IMR-90 (cell line): ENCODE data around the gene NAMPT. TPM values are rescaled to one million over a fixed set of nuclear protein-coding genes. Genes with fewer than 3 reads are reported as not detected.

Experiments
- ATAC-seq: fragments of 200-7000 bp; cut with Tn5 transposase; 2 replicates; pipeline ENCODE4 v1.9.1; 2020; ENCODE audit warnings: low read depth, mild to moderate bottlenecking, moderate library complexity
- BruUV-seq: library from RNA; stranded (reverse); fragments of 400-500 nt; replicated peaks from 2 replicates; lab custom pipeline; 2021; lab: Mats Ljungman, UMichigan
- CTCF ChIA-PET: fragments of 300-600 bp; formaldehyde crosslinking; extraction: SDS; loops from one replicate; lab custom pipeline; 2021; ENCODE audit warnings: antibody characterized with exemption; lab: Yijun Ruan, JAX
- POLR2A ChIA-PET: fragments of 300-600 bp; sonication (Branson Sonifier 250); formaldehyde crosslinking; loops from one replicate; lab custom pipeline; 2022; ENCODE audit warnings: antibody characterized with exemption; ENCODE audit not compliant: unreplicated experiment; lab: Charles Lee
- DNase-seq: peaks from one replicate; pipeline ENCODE4 v3.0.0; 2013
- H2AFZ ChIP-seq: replicated peaks from 2 replicates; pipeline ENCODE3; 2013; ENCODE audit warnings: low read length, mild to moderate bottlenecking; ENCODE audit not compliant: poor library complexity
- H2AK5ac ChIP-seq: 2 replicates; pipeline ENCODE4 v1.6.1; 2013; ENCODE audit warnings: low read depth, low read length, inconsistent platforms
- H2AK9ac ChIP-seq: replicated peaks from 2 replicates; pipeline ENCODE3; 2013; ENCODE audit warnings: mild to moderate bottlenecking, low read depth, low read length, moderate library complexity; ENCODE audit not compliant: poor library complexity
- H2BK120ac ChIP-seq: 2 replicates; pipeline ENCODE4 v1.6.1; 2013; ENCODE audit warnings: low read depth, low read length, inconsistent platforms
- H2BK15ac ChIP-seq: 3 replicates; pipeline ENCODE4 v1.6.1; 2013; ENCODE audit warnings: low read depth, low read length, inconsistent platforms
- H2BK20ac ChIP-seq: 2 replicates; pipeline ENCODE4 v1.6.1; 2013; ENCODE audit warnings: low read depth, mild to moderate bottlenecking, inconsistent platforms, low read length, moderate library complexity
- H2BK5ac ChIP-seq: 2 replicates; pipeline ENCODE4 v1.6.1; 2013; ENCODE audit warnings: mild to moderate bottlenecking, low read depth, low read length, inconsistent platforms; ENCODE audit not compliant: poor library complexity, severe bottlenecking
- H3K14ac ChIP-seq: replicated peaks from 2 replicates; pipeline ENCODE4 v1.6.1; 2013; ENCODE audit warnings: low read depth, low read length, inconsistent platforms
- H3K18ac ChIP-seq: 2 replicates; pipeline ENCODE4 v1.6.1; 2013; ENCODE audit warnings: low read depth, low read length, control low read depth
- H3K23ac ChIP-seq: 2 replicates; pipeline ENCODE4 v1.6.1; 2013; ENCODE audit warnings: low read depth, low read length, inconsistent platforms
- H3K27ac ChIP-seq: 2 replicates; pipeline ENCODE4 v1.5.1; 2013; ENCODE audit warnings: mild to moderate bottlenecking, control low read depth, low read length; ENCODE audit not compliant: insufficient read depth
- H3K27me3 ChIP-seq: 2 replicates; pipeline ENCODE4 v1.6.1; 2013; ENCODE audit warnings: low read length; ENCODE audit not compliant: control insufficient read depth, insufficient read depth
- H3K36me3 ChIP-seq: 2 replicates; pipeline ENCODE4 v1.6.1; 2013; ENCODE audit warnings: low read length, mixed read lengths; ENCODE audit not compliant: control insufficient read depth, insufficient read depth
- H3K4ac ChIP-seq: 2 replicates; pipeline ENCODE4 v1.6.1; 2013; ENCODE audit warnings: low read depth, low read length, inconsistent platforms
- H3K4me1 ChIP-seq: 2 replicates; pipeline ENCODE4 v1.6.1; 2013; ENCODE audit warnings: low read length, mixed read lengths; ENCODE audit not compliant: control insufficient read depth, insufficient read depth
- H3K4me2 ChIP-seq: 2 replicates; pipeline ENCODE4 v1.6.1; 2013; ENCODE audit warnings: low read depth, mild to moderate bottlenecking, control low read depth, low read length, moderate library complexity
- H3K4me3 ChIP-seq: 2 replicates; pipeline ENCODE4 v1.5.1; 2013; ENCODE audit warnings: low read depth, mild to moderate bottlenecking, control low read depth, low read length, moderate library complexity; ENCODE audit not compliant: insufficient read depth
- H3K56ac ChIP-seq: 2 replicates; pipeline ENCODE4 v1.6.1; 2013; ENCODE audit warnings: low read length, inconsistent platforms; ENCODE audit not compliant: insufficient read depth; ENCODE audit errors: extremely low read depth
- H3K79me1 ChIP-seq, 2 experiments: 2 replicates each; pipeline ENCODE4 v1.6.1; 2013; ENCODE audit warnings: low read length in 2 of 2, inconsistent platforms in 1 of 2, low read depth in 1 of 2
- H3K9ac ChIP-seq: 2 replicates; pipeline ENCODE4 v1.6.1; 2013; ENCODE audit warnings: low read depth, low read length, control low read depth
- H3K9me1 ChIP-seq: 2 replicates; pipeline ENCODE4 v1.6.1; 2013; ENCODE audit warnings: low read length, inconsistent platforms; ENCODE audit not compliant: insufficient read depth
- H3K9me3 ChIP-seq: 2 replicates; pipeline ENCODE4 v1.6.1; 2013; ENCODE audit warnings: low read length; ENCODE audit not compliant: control insufficient read depth, insufficient read depth
- H4K20me1 ChIP-seq: 2 replicates; pipeline ENCODE4 v1.6.1; 2013; ENCODE audit warnings: low read length, inconsistent platforms; ENCODE audit not compliant: insufficient read depth
- H4K5ac ChIP-seq: 2 replicates; pipeline ENCODE4 v1.6.1; 2013; ENCODE audit warnings: mild to moderate bottlenecking, low read depth, low read length, control low read depth
- H4K8ac ChIP-seq, 2 experiments: 2 replicates each; pipeline ENCODE4 v1.6.1; 2013; ENCODE audit warnings: low read depth in 2 of 2, low read length in 2 of 2, control low read depth in 1 of 2, inconsistent platforms in 1 of 2
- H4K91ac ChIP-seq: 2 replicates; pipeline ENCODE4 v1.6.1; 2013; ENCODE audit warnings: low read depth, low read length, inconsistent platforms; ENCODE audit not compliant: insufficient read depth
- BHLHE40 ChIP-seq: fragments of 150-350 bp; IDR thresholded peaks from 2 replicates; pipeline ENCODE4 v1.6.1; 2016; ENCODE audit warnings: mild to moderate bottlenecking, low read depth, low read length
- CHD1 ChIP-seq: IDR thresholded peaks from 2 replicates; pipeline ENCODE4 v1.6.1; 2012; ENCODE audit warnings: low read depth, low read length, improper control_type of control experiment
- FOS ChIP-seq: fragments of 150-350 bp; IDR thresholded peaks from 2 replicates; pipeline ENCODE4 v1.6.1; 2016; ENCODE audit warnings: low read depth, low read length
- MAFK ChIP-seq: IDR thresholded peaks from 2 replicates; pipeline ENCODE4 v1.6.1; 2012; ENCODE audit warnings: low read depth, low read length, improper control_type of control experiment
- MAZ ChIP-seq: IDR thresholded peaks from 2 replicates; pipeline ENCODE4 v1.6.1; 2012; ENCODE audit warnings: low read depth, mild to moderate bottlenecking, low read length, improper control_type of control experiment, moderate library complexity, borderline replicate concordance
- MXI1 ChIP-seq: IDR thresholded peaks from 2 replicates; pipeline ENCODE4 v1.6.1; 2012; ENCODE audit warnings: low read depth, mild to moderate bottlenecking, low read length, moderate library complexity, borderline replicate concordance
- POLR2A ChIP-seq: IDR thresholded peaks from 2 replicates; pipeline ENCODE4 v1.6.1; 2012; ENCODE audit warnings: mild to moderate bottlenecking, low read depth, low read length
- RCOR1 ChIP-seq: IDR thresholded peaks from 2 replicates; pipeline ENCODE4 v1.6.1; 2012; ENCODE audit warnings: mild to moderate bottlenecking, low read length, improper control_type of control experiment; ENCODE audit not compliant: insufficient replicate concordance
- RFX5 ChIP-seq: IDR thresholded peaks from 2 replicates; pipeline ENCODE4 v1.8.0; 2012; ENCODE audit warnings: low read depth, mild to moderate bottlenecking, low read length, moderate library complexity
- WGBS, 2 experiments: methylation state at CpG; one replicate each; pipeline versions ENCODE4 v1.1.5 to v1.1.7; 2013; ENCODE audit warnings: missing lambda C conversion rate in 2 of 2; ENCODE audit not compliant: insufficient read length in 1 of 2; ENCODE audit errors: extremely low coverage in 2 of 2; 5-methylcytosine and 5-hydroxymethylcytosine counted together
- dilution Hi-C: fragments of 300-500 bp; cut with HindIII; formaldehyde crosslinking; loops from one replicate; pipeline ENCODE4 v1.14.3; 2018; ENCODE audit warnings: low sequenced_read_pairs; ENCODE audit not compliant: unreplicated experiment
- in situ Hi-C: fragments of 300-500 bp; cut with MboI; formaldehyde crosslinking; loops from 3 replicates; pipeline ENCODE4 v1.14.3; 2019; ENCODE audit warnings: low sequenced_read_pairs, inconsistent platforms, mixed read lengths
- intact Hi-C: fragments of 100-400 bp; cut with micrococcal nuclease; formaldehyde crosslinking; loops from 2 replicates; pipeline ENCODE4 v1.10.0; 2022
- polyA plus RNA-seq, 3 experiments: library from polyadenylated mRNA; depleted of rRNA; stranded (reverse); fragments of >200 nt; gene quantifications; 2 replicates each; pipeline ENCODE4 v1.2.3, GENCODE V29; 2012; ENCODE audit warnings: low replicate concordance in 1 of 3
- total RNA-seq: library from RNA; depleted of rRNA; stranded (reverse); fragments of >200 nt; gene quantifications from 2 replicates; pipeline ENCODE4 v1.2.3, GENCODE V29; 2012
- TF ChIP-seq, protein P1 (sequence below): conservative IDR thresholded peaks from 2 replicates; pipeline ENCODE4 v1.5.1; 2012; ENCODE audit warnings: mild to moderate bottlenecking, low read depth, low read length, improper control_type of control experiment
- TF ChIP-seq, protein P2 (sequence below): fragments of 150-350 bp; IDR thresholded peaks from 2 replicates; pipeline ENCODE4 v1.6.1; 2016; ENCODE audit warnings: low read depth, mild to moderate bottlenecking, low read length, moderate library complexity, borderline replicate concordance
- TF ChIP-seq, protein P3 (sequence below): fragments of 150-350 bp; IDR thresholded peaks from 2 replicates; pipeline ENCODE4 v1.6.1; 2017; ENCODE audit warnings: mild to moderate bottlenecking, antibody characterized with exemption, low read length, low read depth

The NAMPT gene
- total and polyA plus RNA-seq, 2 of the 4 experiments (the other 2 are of a cell fraction): 13.3 to 31.7 TPM

DNA sequence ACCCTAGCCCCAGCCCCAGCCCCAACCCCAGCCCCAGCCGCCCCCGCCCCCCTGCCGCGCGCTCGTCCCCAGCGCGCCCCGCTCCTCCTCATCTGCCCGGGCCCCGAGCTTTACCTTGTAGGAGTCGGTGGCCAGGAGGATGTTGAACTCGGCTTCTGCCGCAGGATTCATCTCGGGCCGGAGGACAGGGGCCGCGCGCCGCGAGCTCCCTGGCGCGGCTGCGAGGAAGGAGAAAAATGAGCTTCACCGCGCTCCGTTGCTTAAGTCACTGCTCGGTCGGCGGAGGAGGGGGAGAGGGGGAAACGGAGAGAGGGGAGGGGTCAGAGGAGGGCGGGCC lies at the start of gene NAMPT (continued):
- TF ChIP-seq, protein P1, sequence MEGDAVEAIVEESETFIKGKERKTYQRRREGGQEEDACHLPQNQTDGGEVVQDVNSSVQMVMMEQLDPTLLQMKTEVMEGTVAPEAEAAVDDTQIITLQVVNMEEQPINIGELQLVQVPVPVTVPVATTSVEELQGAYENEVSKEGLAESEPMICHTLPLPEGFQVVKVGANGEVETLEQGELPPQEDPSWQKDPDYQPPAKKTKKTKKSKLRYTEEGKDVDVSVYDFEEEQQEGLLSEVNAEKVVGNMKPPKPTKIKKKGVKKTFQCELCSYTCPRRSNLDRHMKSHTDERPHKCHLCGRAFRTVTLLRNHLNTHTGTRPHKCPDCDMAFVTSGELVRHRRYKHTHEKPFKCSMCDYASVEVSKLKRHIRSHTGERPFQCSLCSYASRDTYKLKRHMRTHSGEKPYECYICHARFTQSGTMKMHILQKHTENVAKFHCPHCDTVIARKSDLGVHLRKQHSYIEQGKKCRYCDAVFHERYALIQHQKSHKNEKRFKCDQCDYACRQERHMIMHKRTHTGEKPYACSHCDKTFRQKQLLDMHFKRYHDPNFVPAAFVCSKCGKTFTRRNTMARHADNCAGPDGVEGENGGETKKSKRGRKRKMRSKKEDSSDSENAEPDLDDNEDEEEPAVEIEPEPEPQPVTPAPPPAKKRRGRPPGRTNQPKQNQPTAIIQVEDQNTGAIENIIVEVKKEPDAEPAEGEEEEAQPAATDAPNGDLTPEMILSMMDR: no peak
- peak; percentile 89; the same call in 1 of the 2 replicates for TF ChIP-seq CHD1

DNA sequence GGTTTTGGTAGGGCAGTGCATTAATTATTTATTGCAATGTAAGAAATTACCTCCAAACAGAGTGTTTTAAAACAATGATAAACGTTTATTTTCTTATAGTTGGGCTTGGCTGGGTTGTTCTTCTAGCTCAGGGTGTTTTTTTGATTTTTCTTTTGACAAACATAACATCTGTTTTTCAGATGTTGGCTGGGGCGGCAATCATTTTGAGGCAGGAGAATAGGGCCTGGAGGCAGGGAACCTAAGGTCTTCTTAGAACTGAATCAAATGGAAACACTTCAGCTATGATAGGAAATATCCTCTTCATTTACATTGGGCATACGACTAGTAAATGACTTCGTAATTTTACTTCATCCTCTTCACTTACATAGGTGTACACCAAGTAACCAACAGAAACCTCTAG lies 47.4 kb upstream of the NAMPT start:
- Histone ChIP-seq H3K9me1 (0 out of 2 replicates have a peak, but pooled peaks cover 4% of the 10 kb centered on the region), H2AFZ (no peak overlapping the region), H3K4me1 (peaks cover 8% of the 10 kb centered on the region), H4K8ac (no peak overlapping the region), H3K27me3 (no peaks in the 10 kb centered on the region), H2AK9ac (no peak overlapping the region), H3K79me1 (no peaks in the 10 kb centered on the region), H3K4ac (no peak overlapping the region), H3K18ac (no peak overlapping the region), H3K56ac (no peak overlapping the region), H4K91ac (no peak overlapping the region), H2BK20ac (no peak overlapping the region), H2BK5ac (no peak overlapping the region), H4K20me1 (no peaks in the 10 kb centered on the region), H4K5ac (no peak overlapping the region), H2BK120ac (no peak overlapping the region), H3K9ac (no peak overlapping the region), H3K4me2 (no peak overlapping the region), H3K23ac (no peak overlapping the region), H3K14ac (no peak overlapping the region), H3K9me3 (peaks cover 4% of the 10 kb centered on the region), H3K36me3 (no peaks in the 10 kb centered on the region), H3K27ac (no peak overlapping the region), H3K4me3 (no peak overlapping the region), H2AK5ac (no peak overlapping the region), H2BK15ac (no peak overlapping the region)
- DNase-seq (no peak), ATAC-seq (no peak)
- ChIA-PET POLR2A (no interaction called here), CTCF (no interaction called here)
- no TSS peak for BruUV-seq
- dilution Hi-C loops: no loop called here
- WGBS, 2 experiments: 100% methylated on average over 2 of the region's 4 CpGs; no CpG with 5 or more reads in 1 of the 2 experiments
- in situ Hi-C loops: no loop called here
- intact Hi-C loops: no loop called here
- TF ChIP-seq MXI1: no peak
- TF ChIP-seq, protein P2, sequence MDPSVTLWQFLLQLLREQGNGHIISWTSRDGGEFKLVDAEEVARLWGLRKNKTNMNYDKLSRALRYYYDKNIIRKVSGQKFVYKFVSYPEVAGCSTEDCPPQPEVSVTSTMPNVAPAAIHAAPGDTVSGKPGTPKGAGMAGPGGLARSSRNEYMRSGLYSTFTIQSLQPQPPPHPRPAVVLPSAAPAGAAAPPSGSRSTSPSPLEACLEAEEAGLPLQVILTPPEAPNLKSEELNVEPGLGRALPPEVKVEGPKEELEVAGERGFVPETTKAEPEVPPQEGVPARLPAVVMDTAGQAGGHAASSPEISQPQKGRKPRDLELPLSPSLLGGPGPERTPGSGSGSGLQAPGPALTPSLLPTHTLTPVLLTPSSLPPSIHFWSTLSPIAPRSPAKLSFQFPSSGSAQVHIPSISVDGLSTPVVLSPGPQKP: no peak
- TF ChIP-seq POLR2A: no peak
- no peak for TF ChIP-seq MAFK
- no peak for TF ChIP-seq RCOR1
- TF ChIP-seq, protein P3, sequence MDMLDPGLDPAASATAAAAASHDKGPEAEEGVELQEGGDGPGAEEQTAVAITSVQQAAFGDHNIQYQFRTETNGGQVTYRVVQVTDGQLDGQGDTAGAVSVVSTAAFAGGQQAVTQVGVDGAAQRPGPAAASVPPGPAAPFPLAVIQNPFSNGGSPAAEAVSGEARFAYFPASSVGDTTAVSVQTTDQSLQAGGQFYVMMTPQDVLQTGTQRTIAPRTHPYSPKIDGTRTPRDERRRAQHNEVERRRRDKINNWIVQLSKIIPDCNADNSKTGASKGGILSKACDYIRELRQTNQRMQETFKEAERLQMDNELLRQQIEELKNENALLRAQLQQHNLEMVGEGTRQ: no peak
- no peak for TF ChIP-seq BHLHE40
- TF ChIP-seq RFX5: no peak
- no peak for TF ChIP-seq FOS
- no peak for TF ChIP-seq MAZ
